Fibroblast of villous mesenchyme (primary cell): ENCODE results near the gene GRIA1. TPM values are rescaled to one million over a fixed set of nuclear protein-coding genes. Genes with fewer than 3 reads are reported as not detected.

Experiments used
- DNase-seq: peaks from one replicate; pipeline ENCODE4 v3.0.0-alpha.2; 2010; ENCODE audit warnings: low read depth
- H3K4me3 ChIP-seq: 2 replicates; pipeline ENCODE4 v1.5.1; 2011; ENCODE audit warnings: low read depth, mild to moderate bottlenecking, low read length
- CTCF ChIP-seq: IDR thresholded peaks from 2 replicates; pipeline ENCODE4 v1.5.1; 2012; ENCODE audit warnings: low read depth, mild to moderate bottlenecking, low read length; ENCODE audit not compliant: insufficient read depth
- total RNA-seq: library from RNA; depleted of rRNA; stranded (reverse); fragments of >200 nt; gene quantifications from 2 replicates; pipeline ENCODE4 v1.2.3, GENCODE V29; 2012

The GRIA1 gene
- total RNA-seq, 1 donor = 22.5 TPM

GRCh38 chr5:153782589-153783361 lies 292.3 kb downstream of the GRIA1 start:
- peak; percentile 44 for DNase-seq
- peak; percentile 19 for TF ChIP-seq CTCF
- H3K4me3 ChIP-seq = no peak overlapping the region

- no peak for TF ChIP-seq CTCF
- no peak overlapping the region for H3K4me3 ChIP-seq
- no peak for DNase-seq
Measured at GRCh38 chr5:153783362-153783658, 292.8 kb downstream of the GRIA1 start.

- DNase-seq = no peak
- no peak overlapping the region for H3K4me3 ChIP-seq
- TF ChIP-seq CTCF = no peak
Measured at GRCh38 chr5:153784277-153784676, 293.8 kb downstream of the GRIA1 start.

- H3K4me3 ChIP-seq = no peak overlapping the region
- DNase-seq = no peak
- TF ChIP-seq CTCF = no peak
Measured at GRCh38 chr5:153791339-153791738, 300.9 kb downstream of the GRIA1 start.

- TF ChIP-seq CTCF = no peak
- no peak for DNase-seq
- H3K4me3 ChIP-seq = no peak overlapping the region
Measured at GRCh38 chr5:153792305-153792704, 301.8 kb downstream of the GRIA1 start.

GRCh38 chr5:153793699-153794098 lies 303.2 kb downstream of the GRIA1 start:
- no peak for TF ChIP-seq CTCF
- no peak overlapping the region for H3K4me3 ChIP-seq
- DNase-seq = no peak

- TF ChIP-seq CTCF = no peak
- no peak for DNase-seq
- H3K4me3 ChIP-seq = no peak overlapping the region
Measured at GRCh38 chr5:153794327-153794726, 303.9 kb downstream of the GRIA1 start.
